HG03575 (cell line): ENCODE data around the gene STMN3.

ENCODE experiments used
- ATAC-seq: cut with Tn5 transposase; IDR thresholded peaks from one replicate; pipeline ENCODE4 v1.9.1; 2021; ENCODE audit not compliant: unreplicated experiment, insufficient number of reproducible peaks, low FRiP score; ENCODE audit errors: extremely low read depth

The STMN3 gene

DNA sequence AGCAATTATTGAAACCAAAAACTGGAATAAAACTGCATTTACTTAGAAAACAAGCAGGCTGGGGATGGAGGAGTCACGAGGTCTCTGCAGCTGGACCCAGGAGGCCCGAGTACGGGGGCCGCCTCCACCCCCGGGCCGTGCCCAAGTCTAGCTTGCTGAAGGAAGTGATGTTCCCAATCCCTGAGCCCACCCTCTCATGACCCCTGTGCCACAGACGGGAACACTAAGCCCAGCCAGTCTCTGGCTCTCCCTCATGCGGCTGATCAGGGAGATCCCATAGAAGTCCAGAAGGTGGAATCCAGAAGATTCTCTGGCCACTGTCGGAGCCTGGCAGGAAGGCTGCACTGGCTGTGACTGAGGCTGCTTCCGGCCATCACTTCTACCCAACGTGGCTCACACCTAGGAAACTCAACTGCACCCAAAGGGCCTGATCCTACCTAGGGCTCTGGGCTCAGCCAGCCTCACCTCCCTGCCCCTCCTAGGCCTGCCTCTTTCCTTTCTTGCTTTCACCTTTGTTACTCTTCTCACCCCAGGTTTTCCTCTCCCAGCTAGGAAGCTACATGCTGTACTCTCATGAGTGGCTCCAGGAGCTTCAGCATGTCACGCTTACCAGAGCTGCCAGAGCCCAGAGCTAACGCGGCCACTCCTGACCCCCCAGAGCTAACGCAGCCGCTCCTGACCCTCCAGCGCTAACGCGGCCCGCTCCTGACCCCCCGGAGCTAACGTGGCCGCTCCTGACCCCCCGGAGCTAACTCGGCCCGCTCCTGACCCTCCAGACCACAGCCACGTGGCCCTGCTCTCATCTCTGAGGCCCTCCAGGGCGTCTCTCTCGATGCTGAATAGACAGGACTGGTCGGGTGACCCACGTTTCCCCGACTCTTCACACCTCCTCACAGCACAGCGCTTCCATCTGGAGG is 54.5 kb downstream of the STMN3 start:
- ATAC-seq, result no peak

DNA sequence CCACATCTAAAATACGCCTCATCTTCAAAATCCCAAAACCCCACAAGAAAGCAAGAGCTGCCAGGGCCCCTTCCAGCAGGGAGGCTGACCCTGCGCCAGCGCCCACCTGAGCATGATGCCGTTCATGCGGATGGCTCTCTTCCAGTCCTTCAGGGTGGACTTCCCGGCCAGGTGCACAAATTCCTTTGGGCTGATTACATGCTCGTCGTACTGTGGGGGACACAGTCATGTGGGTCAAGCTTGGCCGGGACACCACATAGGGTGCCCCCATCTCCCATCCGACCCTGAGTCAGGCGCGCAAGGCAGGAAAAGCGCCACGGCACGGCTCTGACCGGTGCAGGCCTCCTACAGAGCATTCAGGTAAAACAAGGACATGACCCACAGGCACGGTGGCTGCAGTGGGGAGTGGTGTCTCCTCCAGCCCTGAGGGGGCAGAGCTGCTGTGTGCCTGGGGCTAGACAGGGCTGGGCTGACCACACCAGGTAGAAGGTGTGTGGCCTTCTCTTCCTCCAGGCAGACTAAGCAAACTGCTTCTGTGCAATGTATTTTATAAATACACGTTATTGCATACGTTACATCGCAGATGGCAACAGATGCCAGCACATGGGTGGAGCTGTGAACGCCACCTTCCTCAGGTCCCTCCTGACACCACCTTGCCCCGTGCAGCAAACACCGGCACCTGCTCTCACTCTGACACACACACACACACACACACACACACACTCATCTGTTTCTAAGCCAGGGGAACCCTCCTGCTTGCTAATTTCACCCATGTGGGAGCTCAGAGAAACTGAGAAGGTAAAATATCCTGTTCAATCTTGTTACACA is 55.4 kb downstream of the STMN3 start:
- ATAC-seq, result no peak

DNA sequence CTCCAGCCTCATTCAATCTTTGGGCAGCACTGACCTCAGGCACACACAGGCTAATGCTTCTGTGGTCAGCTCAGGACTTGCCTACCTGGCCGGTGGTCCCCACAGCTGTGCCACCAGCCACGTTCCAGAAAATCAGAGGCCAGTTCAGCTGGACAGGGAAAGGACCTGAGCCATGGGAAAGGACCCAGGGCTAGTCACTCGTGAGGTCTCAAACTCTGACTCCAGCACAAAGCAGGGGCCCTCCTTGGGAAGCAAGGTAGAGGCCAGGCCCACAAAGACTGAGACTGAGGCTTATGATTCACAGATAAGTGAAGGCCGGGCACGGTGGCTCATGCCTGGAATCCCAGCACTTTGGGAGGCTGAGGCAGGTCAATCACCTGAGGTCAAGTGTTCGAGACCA is 56.8 kb downstream of the STMN3 start:
- ATAC-seq, result no peak

DNA sequence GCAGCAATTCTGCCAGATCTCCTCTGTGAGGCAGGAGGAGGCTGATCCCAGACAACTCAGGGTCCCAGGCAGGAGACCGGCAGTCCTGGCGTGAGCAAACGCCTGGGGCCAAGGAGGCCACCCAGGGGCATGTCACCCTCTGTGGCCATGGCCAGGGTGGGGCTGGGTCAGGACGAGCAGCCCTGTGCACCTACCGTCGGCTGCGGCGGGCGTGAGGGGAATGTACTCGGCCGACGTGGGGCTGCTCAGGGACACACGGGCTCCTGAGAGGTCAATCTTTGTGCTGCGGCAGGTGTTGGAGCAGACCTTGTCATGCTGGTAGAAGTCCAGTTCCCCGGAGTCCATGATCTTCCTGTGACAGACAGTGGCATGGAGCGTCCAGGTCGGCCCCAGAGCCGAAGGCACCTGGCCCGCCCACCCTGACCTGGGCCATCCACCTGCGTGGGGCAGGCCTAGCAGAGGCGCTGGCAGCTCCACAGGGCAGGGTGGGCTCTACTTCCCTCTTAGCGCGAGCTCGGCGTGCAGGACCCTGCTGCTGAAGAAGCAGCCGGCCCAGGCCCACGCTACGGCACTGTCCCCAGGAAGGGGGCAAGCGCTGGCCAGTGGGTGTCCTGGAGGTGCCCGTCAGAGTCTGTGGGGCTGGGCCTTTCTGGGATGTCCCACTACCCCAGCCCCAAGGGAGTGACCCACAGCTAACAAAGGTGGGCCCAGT is 57.7 kb downstream of the STMN3 start:
- ATAC-seq, result no peak

DNA sequence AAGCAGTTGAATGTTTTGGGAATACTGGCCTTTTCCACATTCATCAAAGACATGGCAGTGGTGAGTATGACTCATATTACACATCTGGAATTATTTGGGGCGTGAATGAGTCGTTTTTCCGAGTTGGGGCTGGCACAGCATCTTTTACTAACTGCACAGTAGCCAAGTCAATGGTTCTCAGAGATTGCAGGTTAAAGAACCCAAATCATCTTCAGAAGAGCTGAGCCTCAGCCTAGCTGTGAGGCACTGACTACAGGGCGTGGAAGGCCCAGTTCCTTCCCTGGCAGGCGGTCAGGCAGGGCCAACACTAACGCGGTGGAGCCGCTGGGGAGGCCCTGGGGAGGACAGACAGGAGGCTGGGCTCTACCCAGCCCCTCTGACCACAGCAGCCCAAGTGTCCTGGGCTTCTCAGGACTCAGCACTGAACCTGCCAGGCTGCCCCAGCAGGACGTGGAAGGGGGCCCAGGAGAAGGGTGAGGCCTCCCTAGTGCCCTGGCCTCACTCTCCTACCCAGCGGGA is 59.1 kb downstream of the STMN3 start:
- no peak for ATAC-seq

DNA sequence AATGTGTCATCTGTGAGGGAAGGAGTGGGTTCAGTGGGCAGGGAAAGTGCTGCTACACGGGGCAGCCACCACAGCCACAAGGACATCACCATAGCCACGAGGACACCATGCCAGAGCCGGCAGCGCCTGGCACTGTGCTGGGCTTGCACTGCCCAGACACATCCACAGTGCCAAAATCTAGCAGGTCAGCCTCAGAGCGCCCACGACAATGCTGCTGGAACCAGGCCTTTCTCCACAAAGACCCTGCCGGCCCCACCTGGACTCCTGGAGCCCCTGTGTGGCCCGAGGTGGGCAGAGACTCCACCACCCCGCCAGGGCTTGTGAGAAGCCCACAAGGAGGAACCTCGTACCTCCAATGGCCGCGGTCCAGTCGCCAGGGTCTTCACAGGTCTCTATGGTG is 60.6 kb downstream of the STMN3 start:
- no peak for ATAC-seq

DNA sequence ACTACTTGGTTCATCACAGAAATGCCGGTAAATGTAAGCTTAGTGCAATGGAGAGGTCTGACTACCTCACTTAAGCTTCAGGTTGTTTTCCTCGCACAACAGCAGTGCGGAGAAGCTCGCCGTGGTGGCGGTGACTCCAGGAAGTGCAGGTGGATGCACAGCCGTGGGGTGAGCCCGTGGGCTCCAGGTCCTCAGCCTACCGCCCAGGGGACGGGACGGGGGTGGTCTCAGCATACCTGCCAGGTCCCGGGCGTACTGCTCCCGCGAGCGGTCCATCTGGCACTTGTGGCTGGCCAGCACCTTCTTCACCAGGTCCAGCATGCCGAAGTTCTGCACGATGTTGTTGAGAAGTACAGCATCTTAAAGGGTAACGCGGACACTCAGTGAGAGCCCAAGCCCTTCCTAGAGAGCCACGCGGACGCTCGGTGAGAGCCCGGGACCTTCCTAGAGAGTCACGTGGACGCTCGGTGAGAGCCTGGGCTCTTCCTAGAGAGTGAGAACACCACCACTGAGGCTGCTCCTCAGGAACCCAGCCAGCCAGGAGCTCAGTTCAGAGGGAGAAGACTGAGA is 61.4 kb downstream of the STMN3 start:
- ATAC-seq, result no peak

DNA sequence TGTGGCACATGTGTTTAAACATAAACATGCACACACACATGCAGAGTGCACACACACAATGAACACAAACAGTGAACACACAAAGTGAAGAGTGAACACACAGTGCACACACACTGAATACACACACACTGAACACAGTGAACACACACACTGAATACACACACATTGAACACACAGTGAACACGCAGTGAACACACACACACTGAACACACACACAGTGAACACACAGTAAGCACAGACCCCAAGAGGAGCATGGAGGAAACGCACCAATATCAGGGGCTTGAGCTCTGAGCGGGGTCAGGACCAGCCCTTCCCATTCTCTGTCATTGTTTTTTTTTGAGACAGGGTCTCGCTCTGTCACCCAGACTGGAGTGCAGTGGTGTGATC is 62.1 kb downstream of the STMN3 start:
- ATAC-seq, result no peak

DNA sequence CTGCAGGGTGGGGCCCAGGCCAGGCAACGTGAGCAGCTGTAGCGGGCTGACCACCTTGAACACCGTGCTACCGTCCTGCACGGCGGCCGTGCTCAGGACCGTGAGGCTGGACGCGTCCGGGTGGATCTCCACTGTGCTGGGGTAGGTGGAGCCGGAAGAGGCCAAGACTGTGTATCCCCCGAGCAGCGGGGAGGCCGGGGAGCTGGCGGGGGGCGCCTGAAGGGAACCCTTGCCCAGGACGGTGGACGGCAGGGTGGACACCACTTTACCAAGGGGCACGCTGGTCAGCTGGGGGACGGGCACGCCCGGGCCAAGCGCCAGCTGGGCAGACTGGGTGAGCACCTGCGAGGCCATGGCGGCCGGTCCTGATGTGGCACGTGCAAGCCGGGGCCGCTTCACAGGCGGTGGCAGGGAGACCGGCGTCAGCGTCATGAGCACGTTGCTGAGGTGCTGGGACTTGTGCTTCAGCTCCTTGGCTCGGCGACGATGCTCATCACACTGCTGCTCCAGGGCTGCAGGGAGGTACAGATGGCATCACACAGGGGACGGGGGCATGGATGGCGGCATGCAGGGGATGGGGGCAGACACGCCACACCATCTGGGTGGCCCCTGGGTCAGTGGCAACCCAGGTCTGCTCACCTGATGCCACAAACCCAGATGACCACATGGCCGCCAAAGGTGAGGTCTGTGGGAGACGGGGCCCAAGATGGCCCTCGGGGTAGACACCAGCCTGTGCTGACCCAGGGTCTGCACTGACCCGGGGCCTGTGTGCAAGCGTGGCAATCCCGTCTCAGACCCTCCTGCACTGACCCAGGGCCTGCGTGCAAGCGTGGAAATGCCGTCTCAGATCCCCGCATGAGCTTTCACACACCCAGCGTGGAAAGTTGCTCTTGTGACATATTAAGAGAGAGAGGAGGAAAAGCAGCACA is 62.7 kb downstream of the STMN3 start:
- no peak for ATAC-seq
